GM19455 (cell line): Measurements from ENCODE around the gene LYRM1.
A peak's percentile ranks its signal among the peaks of the same experiment; 100 is the strongest.
"Not testable (repeated sequence)": the region's sequence is repeated elsewhere in the genome, so short reads cannot be mapped to it uniquely, and the experiment has no call there.

Source experiments
- ATAC-seq: cut with Tn5 transposase; IDR thresholded peaks from one replicate; pipeline ENCODE4 v1.9.1; 2021; ENCODE audit not compliant: unreplicated experiment

Gene LYRM1, protein sequence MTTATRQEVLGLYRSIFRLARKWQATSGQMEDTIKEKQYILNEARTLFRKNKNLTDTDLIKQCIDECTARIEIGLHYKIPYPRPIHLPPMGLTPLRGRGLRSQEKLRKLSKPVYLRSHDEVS

GRCh38 chr16:20900299-20901067, at the start of gene LYRM1, which contains the start of gene DCUN1D3:
LYRM1 (plus strand) TSS chr16:20900771; CDS start chr16:20915556, 14,785 bp downstream.
DCUN1D3 (minus strand) TSS chr16:20900358; CDS start chr16:20862538, 37,820 bp downstream.
- ATAC-seq: peak; percentile 79

DNA sequence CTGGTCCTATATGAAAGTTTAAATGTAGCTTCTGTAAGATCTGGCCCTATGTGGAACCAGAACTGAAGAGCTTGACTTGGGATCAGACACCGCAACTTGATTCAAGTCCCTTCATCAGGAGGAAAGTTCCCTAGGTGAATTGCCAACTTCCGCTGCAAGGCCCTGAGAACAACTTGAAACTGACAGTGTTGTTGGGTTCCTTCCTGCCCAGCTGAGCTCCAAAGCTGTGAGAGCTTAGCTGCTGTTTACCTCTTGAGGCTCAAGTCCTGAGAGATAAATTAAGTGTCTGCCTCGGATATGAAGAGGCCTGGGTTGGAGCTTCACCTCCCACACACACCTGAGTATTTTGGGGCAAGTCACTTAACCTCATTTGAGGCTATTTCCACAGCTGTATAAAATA, 49.6 kb upstream of the LYRM1 start:
- ATAC-seq: no peak

- no peak for ATAC-seq
Measured at GRCh38 chr16:20851601-20852000, 49.0 kb upstream of the LYRM1 start.

DNA sequence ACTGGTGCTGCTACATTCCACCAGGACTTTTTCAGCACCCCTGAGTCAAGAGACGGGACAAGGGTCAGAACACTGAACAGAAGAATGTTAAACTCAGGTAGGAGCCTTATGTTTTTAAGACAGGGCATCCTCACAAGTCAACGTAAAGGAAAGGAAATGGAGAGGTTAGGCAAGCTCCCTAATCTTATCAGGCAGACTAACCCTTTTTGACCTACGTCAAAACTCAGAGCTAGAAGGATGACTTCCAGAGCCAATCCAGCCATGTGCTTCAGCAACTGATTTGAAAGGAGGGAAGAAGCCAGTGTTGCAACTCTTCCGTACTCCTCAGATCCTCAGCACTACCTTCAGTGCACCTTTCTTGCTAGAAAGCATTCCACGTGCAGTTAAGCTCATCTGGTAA, 47.4 kb upstream of the LYRM1 start:
- no peak for ATAC-seq

DNA sequence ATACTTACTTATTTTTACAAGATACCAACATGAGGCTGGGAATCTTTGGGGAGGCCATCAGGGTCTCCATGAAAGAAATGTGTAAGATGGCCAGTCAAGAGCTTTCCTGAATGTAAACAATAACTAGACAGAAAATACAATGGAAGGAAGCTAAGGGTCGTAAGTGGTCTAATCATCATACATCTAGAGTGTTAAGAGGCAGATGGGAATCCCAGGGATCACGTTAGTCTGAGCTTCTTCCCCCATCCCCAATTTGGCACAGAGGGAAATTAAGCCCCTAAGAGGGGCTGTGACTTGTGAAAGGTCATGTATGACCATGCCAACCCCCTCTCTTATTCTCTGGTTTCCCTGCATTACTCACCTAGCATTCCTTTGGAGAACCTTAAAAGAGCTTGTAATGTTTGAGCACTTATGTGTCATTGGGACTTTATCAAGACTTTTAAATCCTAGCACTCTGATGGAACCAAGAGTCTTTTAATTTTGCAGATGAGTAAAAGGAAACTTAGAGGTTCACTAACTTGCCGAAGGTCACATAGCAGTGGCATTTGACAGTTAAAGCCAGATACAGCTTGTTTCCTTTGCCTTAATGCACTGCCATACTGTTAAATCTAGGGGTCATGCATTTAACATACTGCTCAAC, 46.5 kb upstream of the LYRM1 start:
- no peak for ATAC-seq

DNA sequence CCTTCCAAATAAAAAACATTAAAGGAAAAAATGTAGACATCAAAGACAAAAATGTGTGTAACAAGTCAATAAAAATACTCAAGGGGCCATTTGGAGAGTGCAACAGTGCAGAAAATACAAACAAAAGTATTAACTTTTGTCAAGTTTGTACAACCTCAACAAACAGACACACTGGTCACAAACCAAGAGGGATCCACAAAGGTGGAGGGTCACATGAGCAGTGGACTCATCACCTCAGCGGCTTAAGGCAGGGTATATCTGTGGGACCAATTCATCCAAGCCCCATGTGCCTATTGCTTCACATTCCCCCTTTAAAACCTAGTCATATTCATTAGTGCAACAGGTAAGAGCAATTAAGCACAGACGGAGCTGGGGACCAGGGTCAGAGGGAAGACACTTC, 45.6 kb upstream of the LYRM1 start:
- no peak for ATAC-seq

GRCh38 chr16:20857281-20857680, 43.3 kb upstream of the LYRM1 start:
- ATAC-seq: no peak

DNA sequence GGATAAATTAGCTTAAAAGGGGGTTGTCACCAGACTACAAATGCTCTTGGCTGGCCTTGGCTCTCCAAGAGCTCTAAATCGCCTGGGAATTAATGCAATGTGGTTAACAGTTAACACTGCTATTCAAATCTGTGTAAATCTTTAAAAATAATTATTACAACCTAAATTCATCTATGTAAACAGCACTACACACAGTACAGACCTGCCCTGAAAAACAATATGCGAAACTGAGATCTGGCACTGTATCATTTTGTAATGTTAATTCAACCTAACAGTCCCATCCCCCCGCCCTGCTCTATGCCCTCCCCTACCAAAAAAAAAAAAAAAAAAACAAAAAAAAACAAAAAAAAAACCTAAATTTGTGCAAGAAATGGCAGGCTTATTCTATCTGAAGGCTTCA, 41.3 kb upstream of the LYRM1 start:
- no peak for ATAC-seq

- no peak for ATAC-seq
Measured at GRCh38 chr16:20859699-20860098, 40.9 kb upstream of the LYRM1 start.

GRCh38 chr16:20860361-20860760, 40.2 kb upstream of the LYRM1 start:
- no peak for ATAC-seq

- not testable (repeated sequence) for ATAC-seq
Measured at GRCh38 chr16:20860995-20861394, 39.6 kb upstream of the LYRM1 start.

- ATAC-seq: no peak
Measured at GRCh38 chr16:20862162-20862960, 38.2 kb upstream of the LYRM1 start.

- not testable (repeated sequence) for ATAC-seq
Measured at GRCh38 chr16:20864376-20864775, 36.2 kb upstream of the LYRM1 start.

DNA sequence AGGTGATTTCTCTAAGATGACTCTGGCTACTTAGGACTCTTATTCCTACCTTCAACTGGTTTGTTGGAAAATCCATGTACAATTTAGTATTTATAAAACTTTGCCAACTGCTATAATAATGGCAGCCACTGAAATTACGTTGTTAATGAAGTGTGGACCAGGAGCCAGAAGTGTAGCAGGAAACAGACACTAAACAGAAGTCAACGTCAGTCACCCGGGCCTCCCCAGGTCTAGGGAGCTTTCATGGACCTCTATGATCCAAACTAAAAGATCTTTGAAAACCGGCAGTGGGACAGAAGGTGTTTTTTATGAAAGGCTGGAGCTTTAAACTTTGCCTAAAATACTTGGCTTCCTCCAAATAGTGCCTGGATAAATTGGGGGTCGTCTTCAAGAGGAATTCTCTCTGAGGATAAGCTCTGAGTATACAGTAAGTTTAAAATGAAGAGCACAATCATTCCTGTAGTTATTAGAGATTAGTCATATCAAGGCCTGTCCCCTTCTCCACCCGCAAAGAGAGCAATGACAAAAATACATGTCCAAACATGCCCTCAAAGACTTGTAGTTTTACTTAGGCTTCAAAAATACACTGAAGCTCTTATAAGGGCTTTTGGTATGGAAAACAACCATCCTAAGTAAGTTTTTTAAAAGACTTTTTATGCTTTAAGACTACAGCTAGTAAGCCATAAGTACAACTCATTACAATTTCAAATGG, 35.0 kb upstream of the LYRM1 start:
- peak; percentile 71 for ATAC-seq

DNA sequence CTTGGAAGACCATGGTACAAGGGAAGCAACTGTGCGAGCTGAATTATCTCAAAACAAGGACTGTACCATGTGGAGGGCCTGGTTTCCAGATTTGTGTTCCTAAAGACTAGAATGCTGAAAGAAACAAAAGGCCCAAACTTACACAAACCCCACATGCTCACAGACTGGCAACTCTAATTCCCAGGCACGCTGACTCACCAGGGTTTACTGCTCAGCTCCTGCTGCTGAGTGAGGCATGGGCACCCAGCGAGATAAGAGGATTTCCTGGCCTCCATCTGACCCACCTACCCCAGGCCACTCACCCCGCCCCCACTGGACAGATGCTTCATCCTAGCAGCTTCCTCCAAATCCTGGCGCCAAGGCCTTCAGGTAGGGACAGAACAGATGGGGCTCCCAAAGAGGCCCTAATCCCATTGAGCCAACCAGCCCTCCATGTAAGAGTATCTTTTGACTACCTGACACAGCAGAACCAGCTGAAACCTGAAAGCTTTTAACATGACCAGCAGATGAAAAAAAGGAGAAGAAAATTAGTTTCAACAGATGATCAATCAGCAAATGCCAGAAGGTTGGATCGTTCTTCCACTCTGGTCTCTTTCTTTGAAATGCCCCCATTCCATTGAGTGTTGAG, 34.3 kb upstream of the LYRM1 start:
- ATAC-seq: peak; percentile 31

GRCh38 chr16:20866801-20867200, 33.8 kb upstream of the LYRM1 start:
- no peak for ATAC-seq

DNA sequence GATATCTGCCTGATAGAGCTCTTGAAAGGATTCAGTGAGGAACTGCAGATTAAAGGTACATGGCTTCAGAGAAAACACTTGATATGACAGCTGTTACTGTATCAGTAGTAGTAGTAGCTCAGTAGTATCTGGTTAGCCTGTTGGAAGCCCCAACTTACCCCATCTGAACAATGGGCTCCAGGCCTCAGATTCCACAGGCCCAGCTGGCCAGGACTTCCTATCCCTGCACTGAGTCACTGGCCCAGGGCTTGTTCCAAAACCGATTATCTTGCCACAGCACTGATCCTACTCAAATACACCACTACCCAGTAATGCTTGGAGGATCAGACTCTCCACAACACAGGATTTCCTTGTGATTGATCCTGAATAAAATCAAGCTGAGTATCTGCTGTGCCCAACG, 33.0 kb upstream of the LYRM1 start:
- ATAC-seq: no peak

DNA sequence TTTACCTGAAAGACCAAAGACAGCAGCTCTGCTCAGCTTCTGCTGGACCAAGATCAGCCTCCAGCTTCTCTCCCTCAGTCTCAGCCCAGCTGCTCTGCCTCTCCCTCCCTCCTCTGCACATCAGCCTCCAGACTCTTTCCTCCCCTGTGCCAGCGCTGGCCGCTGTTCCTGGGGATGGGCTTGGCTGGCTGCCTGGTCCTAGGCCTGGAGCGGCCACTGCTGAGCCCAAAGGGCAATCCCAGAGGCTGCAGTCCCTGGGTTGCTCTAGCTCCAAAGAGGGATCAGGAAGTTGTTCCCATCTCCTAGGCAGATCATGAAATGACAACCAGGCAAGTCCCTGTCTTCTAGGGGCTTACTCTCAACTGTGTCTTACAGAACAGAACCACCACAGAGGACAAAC, 31.7 kb upstream of the LYRM1 start:
- no peak for ATAC-seq

DNA sequence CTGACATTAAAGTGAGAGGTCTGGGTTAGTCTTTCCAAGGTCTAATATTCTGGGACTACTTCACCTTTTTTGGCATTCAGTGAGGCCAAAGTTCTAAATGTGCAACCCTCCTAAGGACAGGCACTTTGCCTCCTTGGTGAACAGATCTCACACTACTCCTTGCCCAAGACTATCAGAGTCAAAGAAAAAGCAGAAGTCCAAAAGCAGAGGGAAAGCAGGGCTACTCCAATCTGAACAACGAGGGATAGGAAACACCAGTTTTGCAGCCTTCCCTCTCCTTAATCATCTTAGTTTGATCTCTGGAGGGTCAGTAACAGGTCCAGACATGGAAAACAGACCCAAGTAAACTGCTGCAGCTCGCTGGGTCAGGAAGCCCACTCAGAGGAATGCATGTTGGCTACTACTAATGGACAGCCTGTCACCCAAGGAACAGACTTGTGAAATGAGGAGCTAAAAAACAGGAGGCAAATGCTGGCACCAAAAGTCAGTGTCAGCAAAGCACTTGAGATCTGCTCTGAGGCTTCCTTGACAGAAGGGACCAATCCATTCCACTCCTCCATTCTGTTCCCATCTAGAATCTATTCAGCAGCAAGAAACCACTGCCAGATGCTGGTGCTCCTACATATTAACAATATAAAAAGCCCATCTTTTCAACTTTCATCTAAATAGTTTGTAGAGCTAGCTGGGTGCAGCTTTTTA, 30.3 kb upstream of the LYRM1 start:
- ATAC-seq: no peak

- no peak for ATAC-seq
Measured at GRCh38 chr16:20871258-20871657, 29.3 kb upstream of the LYRM1 start.
